MM.1S (cell line): ENCODE results near the gene CLDN15.

Experiments used
- CTCF ChIP-seq: fragments of 300-600 bp; sonication (generic); IDR thresholded peaks from 2 replicates; pipeline ENCODE4 v1.5.1; 2016; ENCODE audit warnings: antibody characterized with exemption, low read length, mixed read lengths
- EZH2 ChIP-seq: fragments of 300-600 bp; sonication (generic); optimal IDR thresholded peaks from 2 replicates; pipeline ENCODE3; 2017; ENCODE audit warnings: low read depth, mild to moderate bottlenecking, antibody characterized with exemption, low read length, mixed read lengths
- EZH2phosphoT487 ChIP-seq: fragments of 300-600 bp; sonication (generic); IDR thresholded peaks from 2 replicates; pipeline ENCODE4 v1.6.1; 2018; ENCODE audit warnings: antibody characterized with exemption, low read length

GRCh38 chr7:101222275-101222830 lies 15.2 kb downstream of the CLDN15 start:
- TF ChIP-seq CTCF (no peak), EZH2 (no peak), EZH2phosphoT487 (no peak)
